Measurements from ENCODE around the gene CCSER1.

Gene CCSER1

DNA sequence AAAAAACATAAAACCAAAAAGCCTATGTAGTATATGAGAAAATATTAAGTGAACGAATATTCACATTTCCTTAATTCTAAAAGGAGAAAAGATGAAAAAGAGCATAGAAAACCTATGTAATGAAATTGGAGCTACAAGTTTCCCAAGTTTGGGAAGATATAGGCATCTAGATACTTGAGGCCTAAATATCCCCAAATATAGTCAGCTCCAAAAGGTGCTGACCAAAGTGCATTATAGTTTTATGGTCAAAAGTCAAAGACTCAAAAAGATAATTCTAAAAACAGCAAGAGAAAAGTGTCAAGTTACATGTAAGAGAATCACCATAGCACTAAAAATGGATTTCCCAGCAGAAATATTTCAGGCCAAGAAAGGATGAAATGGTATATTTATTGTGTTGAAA is 1502.9 kb downstream of the CCSER1 start:
- no peak for DNase-seq

- DNase-seq: no peak
These were observed 1503.6 kb downstream of the CCSER1 start for GRCh38 chr4:91630764-91631163.

- no peak for DNase-seq
These were observed 1504.1 kb downstream of the CCSER1 start for GRCh38 chr4:91631335-91631734.

- no peak for DNase-seq
These were observed 1508.9 kb downstream of the CCSER1 start for GRCh38 chr4:91636083-91636482.

All from CD4-positive, alpha-beta T cell treated with Interleukin-1 beta for 1 hour (primary cell).